NCI-H128 (cell line): ENCODE measurements around the gene SIM2.

Source experiments
- DNase-seq: peaks from one replicate; lab custom pipeline; 2025; ENCODE audit not compliant: unreplicated experiment; lab: John Stamatoyannopoulos, UW

Gene SIM2

DNA sequence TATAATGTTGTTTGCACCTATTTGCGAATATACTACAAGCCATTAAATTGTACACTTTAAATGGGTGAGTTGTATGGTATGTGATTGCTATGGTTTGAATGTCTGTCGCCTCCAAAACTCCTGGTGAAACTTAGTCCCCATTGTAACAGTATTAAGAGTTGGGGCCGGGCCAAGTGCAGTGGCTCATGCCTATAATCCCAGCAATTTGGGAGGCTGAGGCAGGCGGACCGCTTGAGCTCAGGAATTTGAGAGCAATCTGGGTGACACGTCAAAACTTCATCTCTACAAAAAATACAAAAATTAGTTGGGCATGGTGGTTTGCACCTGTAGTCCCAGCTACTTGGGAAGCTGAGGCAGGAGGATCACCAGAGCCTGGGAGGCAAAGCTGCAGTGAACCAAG is 12.0 kb upstream of the SIM2 start:
- DNase-seq, result no peak

DNA sequence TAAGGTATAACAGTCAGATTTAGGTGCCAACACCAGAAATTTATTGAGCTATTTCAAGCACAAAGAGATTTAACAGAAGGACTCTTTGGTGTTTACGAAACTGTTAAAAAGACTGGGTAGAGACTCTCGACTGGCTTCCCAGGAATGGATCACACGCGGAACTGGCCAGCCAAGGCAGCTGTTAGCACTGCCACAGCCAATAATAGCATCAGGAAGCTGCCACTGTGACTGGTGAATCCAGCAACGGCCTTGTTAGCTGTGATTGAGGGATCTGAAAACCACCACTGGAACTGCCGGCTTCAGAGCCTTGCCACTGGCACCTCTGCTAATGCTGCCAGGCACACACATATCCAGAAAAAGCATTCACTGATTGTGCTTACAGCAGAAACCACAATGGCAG is 10.6 kb upstream of the SIM2 start:
- DNase-seq, result no peak

- DNase-seq, result no peak
These were observed 9.6 kb upstream of the SIM2 start for GRCh38 chr21:36689324-36689723.

DNA sequence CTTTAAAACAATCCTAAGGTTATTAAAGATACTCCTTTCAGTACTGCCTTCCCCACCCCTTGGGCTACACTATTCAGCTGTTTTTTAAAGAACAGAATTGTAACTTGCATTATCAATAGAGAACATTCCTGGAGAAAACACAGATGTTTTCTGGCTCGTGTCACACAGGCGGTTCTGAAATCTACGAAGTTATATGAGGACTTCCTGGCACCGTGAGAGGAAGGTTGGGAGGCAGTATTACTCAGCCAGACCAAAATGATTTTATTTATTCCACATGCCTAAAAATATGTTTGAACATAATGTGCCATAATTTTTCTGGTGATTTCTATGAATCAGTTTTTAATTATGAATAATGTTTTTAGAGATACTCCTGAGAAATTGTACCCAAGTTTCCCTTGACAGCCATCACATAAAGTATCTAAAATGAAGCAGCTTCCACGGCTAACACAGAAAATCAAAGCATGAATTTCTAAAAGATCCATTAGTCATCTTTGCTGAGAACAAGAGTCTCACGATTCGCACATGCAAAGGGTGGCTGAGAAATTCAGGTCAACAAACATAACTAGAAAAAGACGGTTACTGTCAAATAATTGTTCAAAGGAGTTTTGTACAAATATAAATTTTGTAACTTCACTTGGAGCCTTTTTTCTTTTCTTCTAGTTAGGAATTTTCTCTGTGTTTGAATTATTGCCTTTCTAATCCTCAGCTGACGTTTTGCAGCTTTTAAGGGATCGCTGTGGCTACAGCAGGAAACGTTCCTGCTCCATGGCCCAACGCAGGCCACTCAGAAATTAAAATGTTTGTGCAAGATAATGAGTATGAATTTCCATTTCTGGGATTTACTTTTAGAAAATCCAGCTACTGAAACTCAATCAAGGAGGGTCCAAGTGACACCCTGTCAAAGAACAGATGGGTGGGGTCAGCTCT is 8.0 kb upstream of the SIM2 start:
- no peak for DNase-seq

GRCh38 chr21:36691555-36692041 is 7.3 kb upstream of the SIM2 start:
- no peak for DNase-seq

- no peak for DNase-seq
These were observed 6.6 kb upstream of the SIM2 start for GRCh38 chr21:36692114-36692834.

- DNase-seq, result no peak
These were observed 6.0 kb upstream of the SIM2 start for GRCh38 chr21:36692835-36693488.

GRCh38 chr21:36693489-36694030 is 5.4 kb upstream of the SIM2 start:
- no peak for DNase-seq

- DNase-seq, result no peak
These were observed 4.8 kb upstream of the SIM2 start for GRCh38 chr21:36694031-36694515.

DNA sequence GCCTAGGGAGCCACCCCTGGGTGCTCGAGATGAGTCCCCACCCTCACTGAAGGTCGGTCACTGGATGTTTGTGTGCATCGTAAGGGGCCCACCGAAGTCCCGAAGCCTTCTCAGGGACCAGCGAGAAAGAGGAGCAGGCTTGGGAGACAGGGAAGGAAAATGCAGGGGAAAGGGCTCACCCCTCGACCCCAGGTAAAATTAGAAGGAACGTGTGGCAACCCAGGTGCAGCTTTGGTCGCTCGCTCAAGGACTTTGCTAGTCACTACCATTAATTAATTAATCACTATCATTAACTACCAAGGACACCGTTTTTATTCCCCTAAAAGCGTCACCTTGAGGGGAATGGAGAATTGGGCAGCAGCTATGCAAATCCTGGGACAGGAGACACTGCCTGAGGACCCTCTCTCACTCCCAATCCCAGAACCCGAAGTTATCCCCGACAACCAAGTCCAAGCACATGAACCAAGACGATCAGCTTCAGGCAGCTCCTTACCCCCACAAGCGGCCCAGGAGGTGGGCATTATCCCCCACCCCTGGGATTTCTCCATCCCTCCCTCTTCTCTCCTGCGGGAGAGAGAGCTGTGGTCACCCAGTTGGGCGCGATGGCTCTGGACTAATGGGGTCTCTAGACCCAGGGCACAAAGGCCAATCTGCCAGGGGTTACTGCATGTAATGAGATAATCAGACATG is 4.2 kb upstream of the SIM2 start:
- DNase-seq, result no peak

- DNase-seq, result no peak
These were observed 3.7 kb upstream of the SIM2 start for GRCh38 chr21:36695283-36695634.

DNA sequence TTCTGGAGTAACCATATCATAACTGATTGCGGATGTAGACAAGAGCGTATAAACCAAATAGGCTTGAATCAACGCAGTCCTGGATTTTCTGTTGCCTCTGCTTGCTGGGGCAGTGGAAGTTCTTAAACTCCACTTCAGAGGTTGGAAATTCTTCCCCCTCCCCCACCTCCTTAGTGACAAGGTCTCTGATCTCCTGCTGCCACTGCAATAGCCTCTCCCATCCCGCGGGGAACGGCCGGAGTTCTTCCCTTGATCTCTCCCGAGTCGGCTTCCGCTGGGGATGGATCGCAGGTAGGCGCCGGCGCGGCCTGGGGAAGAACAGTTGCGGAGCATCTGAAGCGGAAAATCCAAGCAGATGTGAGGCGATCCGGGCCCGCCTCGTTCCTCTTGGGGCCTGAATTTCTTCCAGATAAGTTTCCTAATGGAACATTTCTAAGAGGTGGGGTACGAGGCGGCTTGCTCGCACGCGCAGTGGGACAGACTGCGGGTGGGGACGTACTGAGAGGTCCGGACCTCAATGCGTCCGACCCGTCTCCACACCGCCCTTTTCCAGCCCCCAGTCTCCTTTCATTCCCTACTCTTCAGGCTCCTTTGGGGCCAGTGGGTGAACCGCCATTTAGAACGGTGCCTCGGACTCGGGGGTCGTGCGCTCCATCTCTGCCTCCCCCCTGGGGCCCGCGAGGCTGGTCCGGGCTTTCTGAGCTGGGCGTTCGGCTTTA is 3.1 kb upstream of the SIM2 start:
- no peak for DNase-seq

GRCh38 chr21:36696390-36697059 is 2.4 kb upstream of the SIM2 start:
- DNase-seq, result no peak

DNA sequence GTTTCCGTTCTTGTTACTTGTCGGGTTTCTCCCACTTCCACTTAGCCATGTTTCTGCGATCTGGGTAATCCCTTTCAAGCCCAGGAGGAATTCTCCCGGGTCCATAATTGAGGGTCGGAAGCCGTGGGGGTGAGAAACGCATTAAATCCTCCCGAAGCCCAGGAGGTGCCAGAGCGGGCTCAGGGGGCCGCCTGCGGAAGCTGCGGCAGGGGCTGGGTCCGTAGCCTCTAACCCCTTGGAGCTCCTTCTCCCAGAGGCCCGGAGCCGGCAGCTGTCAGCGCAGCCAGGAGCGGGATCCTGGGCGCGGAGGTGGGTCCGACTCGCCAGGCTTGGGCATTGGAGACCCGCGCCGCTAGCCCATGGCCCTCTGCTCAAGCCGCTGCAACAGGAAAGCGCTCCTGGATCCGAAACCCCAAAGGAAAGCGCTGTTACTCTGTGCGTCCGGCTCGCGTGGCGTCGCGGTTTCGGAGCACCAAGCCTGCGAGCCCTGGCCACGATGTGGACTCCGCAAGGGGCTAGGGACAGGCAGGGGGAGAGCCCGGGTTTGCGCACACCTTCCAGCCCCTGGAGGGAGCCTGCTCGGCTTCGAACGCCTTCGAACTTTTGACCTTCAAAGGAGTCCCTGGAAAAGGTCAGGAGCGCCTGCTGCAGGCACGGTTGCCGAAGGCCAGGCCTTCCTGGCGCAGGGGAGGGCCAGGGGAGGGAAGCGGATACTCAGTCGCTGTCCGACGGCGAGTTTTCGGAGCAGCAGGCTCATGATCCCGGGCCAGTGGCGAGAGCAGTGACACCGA is 1.7 kb upstream of the SIM2 start:
- no peak for DNase-seq

DNA sequence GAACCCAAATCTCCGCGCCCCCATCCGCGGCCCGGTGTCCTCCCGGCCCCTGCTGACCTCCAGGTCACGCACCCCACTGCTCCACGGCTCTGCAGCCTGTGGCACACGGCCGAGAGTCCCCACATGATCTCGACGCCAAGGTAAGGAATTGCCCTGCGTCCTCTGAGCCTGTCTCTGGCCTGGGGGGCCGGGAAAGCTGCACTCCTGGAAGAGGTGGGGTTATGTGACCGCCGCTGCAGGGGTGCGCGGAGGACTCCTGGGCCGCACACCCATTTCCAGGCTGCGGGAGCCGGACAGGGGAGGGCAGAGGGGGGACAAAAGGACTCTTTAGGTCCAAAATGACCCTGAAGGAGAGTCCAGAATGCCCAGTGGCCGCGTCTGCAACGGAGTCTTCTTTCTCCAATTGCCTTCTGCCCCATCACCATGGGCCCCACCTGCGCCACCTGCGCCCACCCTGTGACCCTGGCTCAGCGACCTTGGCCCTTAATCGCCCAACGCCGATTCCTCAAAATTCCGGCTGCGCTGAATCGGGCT is 997 bp upstream of the SIM2 start:
- no peak for DNase-seq

- DNase-seq, result no peak
These were observed 432 bp upstream of the SIM2 start for GRCh38 chr21:36698385-36698980.

DNA sequence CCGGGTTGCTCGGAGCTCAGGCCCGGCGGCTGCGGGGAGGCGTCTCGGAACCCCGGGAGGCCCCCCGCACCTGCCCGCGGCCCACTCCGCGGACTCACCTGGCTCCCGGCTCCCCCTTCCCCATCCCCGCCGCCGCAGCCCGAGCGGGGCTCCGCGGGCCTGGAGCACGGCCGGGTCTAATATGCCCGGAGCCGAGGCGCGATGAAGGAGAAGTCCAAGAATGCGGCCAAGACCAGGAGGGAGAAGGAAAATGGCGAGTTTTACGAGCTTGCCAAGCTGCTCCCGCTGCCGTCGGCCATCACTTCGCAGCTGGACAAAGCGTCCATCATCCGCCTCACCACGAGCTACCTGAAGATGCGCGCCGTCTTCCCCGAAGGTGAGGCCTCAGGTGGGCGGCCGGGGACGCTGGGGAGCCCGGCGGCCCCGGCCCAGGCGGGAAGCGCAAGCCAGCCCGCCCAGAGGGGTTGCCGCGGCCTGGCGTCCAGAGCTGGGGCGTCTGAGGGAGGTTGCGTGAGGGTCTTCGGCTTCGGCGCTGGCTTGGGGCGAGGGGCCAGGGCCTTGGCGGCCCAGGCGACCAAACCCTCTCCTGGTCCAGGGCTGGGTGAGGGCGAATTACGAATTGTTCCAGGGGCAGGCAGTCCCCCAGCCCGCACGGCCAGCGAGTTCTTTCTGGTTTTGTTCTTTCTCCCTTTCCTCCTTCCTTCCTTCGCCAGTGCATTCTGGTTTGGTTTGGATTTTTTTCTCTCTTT is 805 bp downstream of the SIM2 start:
- no peak for DNase-seq
